Ovary (tissue), 3 donors: ENCODE results near the gene SGO2.

Experiments
- CTCF ChIP-seq, 3 donors: fragments of 450-650 bp in 2 of 3; fragments of 200-600 bp in 1 of 3; IDR thresholded peaks; one replicate each; pipeline versions ENCODE4 v1.5.1 to v1.8.0; 2016 to 2022; ENCODE audit warnings: antibody characterized with exemption in 3 of 3, mild to moderate bottlenecking in 1 of 3
- POLR2A ChIP-seq: fragments of 450-650 bp; IDR thresholded peaks from one replicate; pipeline ENCODE4 v1.6.1; 2017; ENCODE audit warnings: antibody characterized with exemption, mild to moderate bottlenecking, moderate library complexity
- donor health status: DM: no; HTN: no; CAD: no.

DNA sequence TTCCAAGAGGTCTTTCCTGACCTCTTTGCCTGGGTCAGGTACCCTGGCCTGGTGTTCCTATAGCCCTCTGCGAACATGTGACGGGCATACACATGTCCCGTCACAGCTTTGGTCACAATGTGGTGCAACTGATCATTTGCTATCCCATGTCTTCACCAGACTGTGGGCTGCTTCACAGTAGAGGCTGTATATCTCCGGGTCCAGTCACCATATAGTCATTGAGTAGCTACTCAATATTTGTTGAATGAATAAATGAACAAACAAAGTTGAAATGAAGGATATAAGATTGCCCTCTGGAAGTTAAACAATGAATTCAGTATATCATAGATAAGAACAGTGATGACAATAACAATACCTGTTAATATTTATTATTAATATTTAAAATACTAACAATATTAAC lies 76.6 kb downstream of the SGO2 start:
- TF ChIP-seq CTCF (IDR thresholded peaks at IDR 0.05) (no peak), POLR2A (no peak)
